HG03095 (cell line): ENCODE measurements around the gene PYGO2.
"Not testable (repeated sequence)": the region's sequence is repeated elsewhere in the genome, so short reads cannot be mapped to it uniquely, and the experiment has no call there.

Experiments used
- ATAC-seq: cut with Tn5 transposase; IDR thresholded peaks from one replicate; pipeline ENCODE4 v1.9.1; 2021; ENCODE audit warnings: moderate library complexity; ENCODE audit not compliant: unreplicated experiment

Gene PYGO2

DNA sequence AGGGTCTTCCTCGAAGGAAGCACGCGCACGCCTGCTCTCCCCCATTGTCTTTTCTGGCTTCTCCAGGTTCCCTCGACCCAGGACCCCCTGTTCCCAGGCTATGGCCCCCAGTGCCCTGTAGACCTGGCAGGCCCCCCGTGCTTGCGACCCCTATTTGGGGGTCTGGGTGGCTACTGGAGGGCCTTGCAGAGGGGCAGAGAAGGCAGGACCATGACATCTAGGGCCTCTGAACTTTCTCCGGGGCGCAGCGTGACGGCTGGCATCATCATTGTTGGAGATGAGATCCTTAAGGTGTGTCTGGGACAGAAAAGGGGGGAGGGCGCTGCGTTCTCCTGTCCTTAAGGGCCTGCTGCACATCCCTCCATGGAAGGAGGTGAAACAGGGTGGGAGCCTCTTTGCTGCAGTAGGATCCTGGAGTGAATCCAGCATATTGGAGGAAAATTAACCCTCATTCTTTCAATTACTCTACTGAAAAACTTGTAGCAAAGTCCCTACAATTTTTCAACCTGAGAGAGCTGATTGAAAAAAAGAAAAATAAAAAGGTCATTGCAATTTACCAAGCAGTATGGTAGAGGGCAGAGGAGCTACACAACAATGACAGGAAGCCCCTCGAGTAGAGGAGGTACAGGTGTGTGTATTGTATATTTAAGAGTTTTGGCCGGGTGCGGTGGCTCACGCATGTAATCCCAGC lies 22.3 kb upstream of the PYGO2 start:
- ATAC-seq: no peak

GRCh38 chr1:154982897-154983648 lies 21.5 kb upstream of the PYGO2 start, which contains the start of gene FLAD1:
Gene FLAD1 (plus strand): TSS chr1:154983344. CDS start chr1:154983695, 351 bp downstream.
- ATAC-seq: peak; percentile 97

DNA sequence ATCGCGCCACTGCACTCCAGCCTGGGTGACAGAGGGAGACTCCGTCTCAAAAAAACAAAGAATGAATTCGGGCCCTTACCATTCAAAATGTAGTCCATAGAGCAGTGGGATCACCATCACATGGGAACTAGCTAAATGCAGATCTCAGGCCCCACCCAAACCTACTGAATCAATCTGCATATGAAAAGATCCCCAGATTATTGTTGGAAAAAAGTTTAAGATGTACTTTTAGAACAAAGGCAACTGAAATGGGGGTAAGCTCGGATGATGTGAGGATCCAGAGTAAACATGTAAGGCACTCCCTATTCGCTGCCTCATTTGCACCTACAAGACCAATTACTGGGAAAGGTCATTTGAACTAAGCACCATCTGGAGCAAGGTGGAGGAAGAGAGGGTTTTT lies 20.8 kb upstream of the PYGO2 start:
- ATAC-seq: no peak

DNA sequence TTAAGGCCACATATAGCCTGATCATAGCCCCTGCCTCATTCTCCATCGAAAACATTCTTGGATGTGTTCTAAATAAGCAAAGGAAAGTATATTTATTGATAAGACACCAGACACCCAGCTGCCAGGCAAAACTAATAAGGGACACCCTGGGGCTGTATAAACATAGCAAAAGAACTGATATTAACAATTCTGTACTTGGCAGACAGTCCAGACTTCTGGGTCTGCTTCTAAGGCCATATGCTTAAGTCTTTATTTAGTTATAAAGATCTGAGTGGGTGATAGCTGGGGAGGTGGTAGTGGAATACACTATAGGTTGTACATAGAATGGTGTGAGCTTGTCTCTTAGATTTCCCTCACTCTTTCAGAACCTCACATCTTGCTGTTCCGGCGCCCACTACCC lies 16.8 kb upstream of the PYGO2 start:
- no peak for ATAC-seq

- ATAC-seq: not testable (repeated sequence)
Observed at GRCh38 chr1:154977762-154978161, 16.2 kb upstream of the PYGO2 start.

DNA sequence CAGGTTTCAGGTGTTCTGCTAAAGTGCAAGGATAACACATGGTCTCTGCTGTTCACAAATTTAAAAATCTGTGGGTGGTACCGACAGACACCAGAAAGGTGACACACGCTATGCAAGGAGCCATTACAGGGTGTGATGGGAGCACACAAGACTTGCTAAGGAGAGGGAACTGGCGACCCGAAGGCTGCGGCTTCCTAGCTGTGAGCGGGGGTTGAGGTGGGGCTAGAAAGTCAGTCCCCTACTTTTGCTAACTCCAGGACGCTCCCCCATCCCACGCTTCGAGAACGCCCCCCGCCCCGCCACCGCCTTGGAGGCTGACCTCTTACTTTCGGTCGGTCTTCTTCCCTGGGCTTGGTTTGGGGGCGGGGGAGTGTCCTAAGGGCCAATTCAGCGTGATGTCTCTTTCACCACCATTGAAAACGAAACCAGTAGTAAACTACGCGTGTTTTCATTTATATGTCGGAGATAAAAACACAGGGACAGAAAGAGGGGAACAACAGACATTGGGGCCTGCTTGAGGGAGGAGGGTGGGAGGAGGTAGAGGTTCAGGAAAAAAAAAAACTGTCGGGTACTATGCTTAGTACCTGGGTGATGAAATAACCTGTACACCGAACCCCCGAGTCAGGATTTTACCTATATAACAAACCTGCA lies 14.0 kb upstream of the PYGO2 start:
- ATAC-seq: no peak

DNA sequence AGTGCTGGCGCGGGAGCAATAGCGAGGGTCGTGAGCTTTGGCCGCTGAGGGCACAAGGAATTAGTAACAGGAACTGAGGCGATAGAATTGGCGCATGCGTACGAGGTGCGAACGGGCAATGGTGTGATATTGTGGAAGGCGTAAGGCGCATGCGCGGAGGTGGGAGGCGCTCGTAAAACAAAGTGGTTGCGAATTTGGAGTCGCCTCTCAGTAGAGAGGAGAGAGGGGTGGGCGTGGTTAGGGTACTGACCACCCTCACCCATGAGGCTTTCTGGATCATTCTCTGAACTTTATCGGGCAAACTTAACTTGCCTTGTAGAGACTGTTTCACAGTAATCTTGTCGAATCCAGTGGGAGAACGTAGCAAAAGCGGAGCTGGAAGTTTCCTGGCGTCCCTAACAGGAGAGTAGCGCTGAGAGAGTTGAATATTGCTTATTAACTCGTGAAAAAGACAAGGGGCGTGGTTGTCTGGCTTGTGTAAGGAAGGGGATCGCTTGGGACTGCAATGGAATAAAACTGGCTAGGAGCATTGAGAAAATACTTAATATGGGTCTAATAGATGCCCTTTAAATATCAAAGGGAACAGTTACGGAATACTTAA lies 13.3 kb upstream of the PYGO2 start:
- ATAC-seq: peak; percentile 27

GRCh38 chr1:154974102-154974807 lies 12.7 kb upstream of the PYGO2 start, which contains the start of gene CKS1B:
Gene CKS1B (plus strand): TSS chr1:154974681. CDS start chr1:154974746, 65 bp downstream.
- peak; percentile 68 for ATAC-seq

- no peak for ATAC-seq
Observed at GRCh38 chr1:154973344-154974101, 11.9 kb upstream of the PYGO2 start.

GRCh38 chr1:154972517-154973343 lies 11.1 kb upstream of the PYGO2 start:
- no peak for ATAC-seq

DNA sequence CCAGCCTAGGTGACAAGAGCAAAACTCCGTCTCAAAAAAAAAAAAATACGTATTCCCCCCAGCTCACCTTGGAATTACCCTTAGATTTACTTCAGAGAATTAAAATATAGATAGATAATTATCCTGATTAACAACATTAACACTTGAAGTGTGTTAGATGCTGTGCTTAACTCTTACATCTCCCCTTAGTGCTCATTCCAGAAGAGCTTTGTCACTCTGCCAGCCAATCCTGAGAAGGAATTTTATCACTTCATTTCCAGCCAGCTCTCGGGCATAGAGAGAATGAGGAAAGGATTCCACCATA lies 10.6 kb upstream of the PYGO2 start:
- no peak for ATAC-seq

GRCh38 chr1:154971341-154971998 lies 9.9 kb upstream of the PYGO2 start:
- ATAC-seq: no peak

GRCh38 chr1:154970631-154971340 lies 9.2 kb upstream of the PYGO2 start, which contains the start of gene SHC1:
Gene SHC1 (minus strand): TSS chr1:154970747. CDS start chr1:154970526, 221 bp downstream.
- ATAC-seq: no peak

DNA sequence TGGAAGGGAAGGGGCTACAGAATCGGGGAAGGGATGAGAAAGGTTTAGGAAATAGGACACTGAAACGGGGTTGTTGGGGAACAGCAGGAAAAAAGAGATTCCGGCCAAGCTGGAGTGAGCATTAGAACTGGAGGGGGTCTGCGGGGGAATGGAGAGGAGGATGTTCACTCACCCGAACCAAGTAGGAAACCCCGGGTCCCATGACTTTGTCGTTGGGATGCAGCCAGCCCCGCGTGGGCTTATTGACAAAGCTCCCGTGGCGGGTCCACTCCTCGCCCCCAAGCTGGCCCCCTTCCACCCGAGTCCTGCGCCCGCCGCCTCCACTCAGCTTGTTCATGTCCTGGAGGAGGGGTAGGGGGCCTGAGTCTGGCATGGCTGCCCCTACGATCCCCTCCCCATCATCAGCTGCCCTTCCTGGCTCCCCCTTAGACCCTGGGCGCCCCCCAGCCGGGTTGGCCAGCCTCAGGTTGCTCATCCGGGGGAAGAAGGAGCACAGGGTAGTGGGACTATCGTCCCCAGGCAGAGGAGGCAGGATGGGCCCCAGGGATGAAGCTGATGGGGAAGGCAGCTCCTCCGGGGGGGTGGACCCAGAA lies 8.4 kb upstream of the PYGO2 start:
- ATAC-seq: no peak

- no peak for ATAC-seq
Observed at GRCh38 chr1:154969246-154969645, 7.7 kb upstream of the PYGO2 start.

DNA sequence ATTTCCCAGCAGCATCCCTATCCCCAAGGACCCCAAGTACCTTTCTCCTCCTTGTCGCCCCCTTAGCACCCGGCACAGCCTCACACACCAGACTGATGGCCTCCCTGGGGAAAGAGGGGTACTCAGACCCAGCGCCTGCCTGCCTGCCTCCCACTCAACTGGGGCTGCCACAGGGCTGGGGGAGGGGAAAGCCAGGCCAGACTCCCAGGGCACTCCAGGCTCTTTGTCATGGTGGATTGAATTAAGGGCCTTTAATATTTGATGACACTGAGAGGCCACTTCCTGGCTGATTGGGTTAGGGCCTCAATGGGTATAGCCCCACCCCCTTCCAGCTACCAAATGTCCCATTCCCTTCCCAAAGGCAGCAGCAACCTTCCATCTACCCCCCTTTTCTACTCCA lies 7.1 kb upstream of the PYGO2 start:
- no peak for ATAC-seq

DNA sequence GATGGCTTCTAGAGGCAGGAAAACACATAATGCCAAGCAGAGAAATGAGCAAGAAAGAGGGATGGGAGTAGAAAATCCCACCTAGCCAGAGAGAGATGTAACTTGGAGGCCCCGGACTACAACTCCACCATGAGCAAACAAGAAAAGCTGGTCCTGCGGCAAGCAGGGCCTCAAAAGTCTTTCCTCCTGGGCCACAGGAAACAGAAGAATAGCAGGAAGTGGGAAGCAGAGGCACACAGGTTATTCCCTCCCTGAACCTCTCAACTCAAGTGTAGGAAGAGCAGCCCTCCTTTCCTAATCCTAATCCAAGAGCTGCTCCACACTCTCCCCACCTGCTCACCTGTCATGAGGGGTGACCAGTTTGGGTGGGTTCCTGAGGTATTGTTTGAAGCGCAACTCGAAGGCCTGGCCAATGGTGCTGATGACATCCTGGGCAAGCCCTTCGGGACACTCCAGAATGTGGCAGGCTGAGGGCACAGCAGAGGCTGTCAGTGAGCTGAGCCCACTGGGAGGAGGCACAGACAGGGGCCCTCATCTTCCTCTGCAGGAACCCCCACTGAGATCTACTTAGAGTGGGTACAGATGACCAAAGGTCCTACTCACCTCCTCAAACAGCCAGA lies 5.9 kb upstream of the PYGO2 start:
- no peak for ATAC-seq
